GM19463 (cell line): Measurements from ENCODE around the gene SGMS1.
"Not testable (repeated sequence)": the region's sequence is repeated elsewhere in the genome, so short reads cannot be mapped to it uniquely, and the experiment has no call there.

ENCODE experiments used
- ATAC-seq: cut with Tn5 transposase; IDR thresholded peaks from one replicate; pipeline ENCODE4 v1.9.1; 2021; ENCODE audit warnings: mild to moderate bottlenecking, moderate library complexity; ENCODE audit not compliant: unreplicated experiment

Gene SGMS1

GRCh38 chr10:50437248-50437647, 186.5 kb downstream of the SGMS1 start:
- ATAC-seq, result peak; percentile 56

- no peak for ATAC-seq
These were observed 187.0 kb downstream of the SGMS1 start for GRCh38 chr10:50436805-50437204.

- ATAC-seq, result peak; percentile 35
These were observed 191.3 kb downstream of the SGMS1 start for GRCh38 chr10:50432211-50433009.

GRCh38 chr10:50431791-50432190, 192.0 kb downstream of the SGMS1 start:
- ATAC-seq, result peak; percentile 86

GRCh38 chr10:50431133-50431532, 192.6 kb downstream of the SGMS1 start:
- ATAC-seq, result no peak

GRCh38 chr10:50426485-50426884, 197.3 kb downstream of the SGMS1 start:
- ATAC-seq, result peak; percentile 88

GRCh38 chr10:50425215-50425614, 198.5 kb downstream of the SGMS1 start:
- ATAC-seq, result not testable (repeated sequence)

- no peak for ATAC-seq
These were observed 200.3 kb downstream of the SGMS1 start for GRCh38 chr10:50423448-50423847.

GRCh38 chr10:50422259-50422658, 201.5 kb downstream of the SGMS1 start:
- no peak for ATAC-seq

- ATAC-seq, result no peak
These were observed 202.6 kb downstream of the SGMS1 start for GRCh38 chr10:50421026-50421719.

- ATAC-seq, result no peak
These were observed 203.6 kb downstream of the SGMS1 start for GRCh38 chr10:50420196-50420595.

- no peak for ATAC-seq
These were observed 204.0 kb downstream of the SGMS1 start for GRCh38 chr10:50419756-50420155.

GRCh38 chr10:50419091-50419490, 204.7 kb downstream of the SGMS1 start:
- ATAC-seq, result no peak

GRCh38 chr10:50417886-50418830, 205.6 kb downstream of the SGMS1 start:
- ATAC-seq, result peak; percentile 78

GRCh38 chr10:50417486-50417885, 206.3 kb downstream of the SGMS1 start:
- peak; percentile 14 for ATAC-seq

GRCh38 chr10:50416881-50417280, 206.9 kb downstream of the SGMS1 start:
- ATAC-seq, result no peak

GRCh38 chr10:50416181-50416824, 207.5 kb downstream of the SGMS1 start:
- ATAC-seq, result no peak

- ATAC-seq, result no peak
These were observed 208.5 kb downstream of the SGMS1 start for GRCh38 chr10:50415292-50415691.

GRCh38 chr10:50410066-50410811, 213.5 kb downstream of the SGMS1 start:
- ATAC-seq, result no peak
